C4-2B (cell line): Measurements from ENCODE around the gene MLF1.

Experiments used
- CTCF ChIP-seq: fragments of 450-650 bp; conservative IDR thresholded peaks from 2 replicates; pipeline ENCODE4 v1.5.1; 2017; ENCODE audit warnings: mild to moderate bottlenecking
- ZFX ChIP-seq: fragments of 450-650 bp; IDR thresholded peaks from 2 replicates; pipeline ENCODE4 v1.6.1; 2017

GRCh38 chr3:158573714-158574113, 2.7 kb downstream of the MLF1 start:
- TF ChIP-seq CTCF: no peak; the same call in 1 of the 2 replicates
- no peak for TF ChIP-seq ZFX
